Measurements from ENCODE around the gene GGTA1.

GGTA1 gene

DNA sequence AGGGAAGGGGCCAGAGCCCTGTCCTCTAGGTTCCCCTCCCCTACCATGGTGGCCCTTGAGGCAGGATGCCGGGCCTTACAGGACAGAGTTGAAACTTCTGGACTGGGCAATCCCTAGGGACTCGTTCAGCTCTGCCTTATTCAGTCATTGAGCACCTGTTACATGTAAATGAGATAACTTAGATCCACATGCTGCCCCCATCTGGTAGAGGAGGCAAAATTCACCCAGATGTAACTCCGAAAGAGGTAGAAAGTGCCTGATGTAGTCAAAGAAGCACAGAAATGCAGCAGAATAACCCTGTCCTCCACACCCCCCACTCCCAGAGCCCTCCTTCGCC, 1.5 kb downstream of the GGTA1 start:
- no peaks in the 10 kb centered on the region for H3K79me2 ChIP-seq (ENCODE audit: control insufficient read depth, insufficient read depth, low read length)
- no peak overlapping the region for H3K56ac ChIP-seq (ENCODE audit: low read length)
- H3K27ac ChIP-seq (ENCODE audit: low read depth, low read length), result no peak overlapping the region
- no peaks in the 10 kb centered on the region for H3K79me1 ChIP-seq (ENCODE audit: low read length)
- no peaks in the 10 kb centered on the region for H3K36me3 ChIP-seq (ENCODE audit: control insufficient read depth, insufficient read depth, low read length)
- no peak overlapping the region for H2AK5ac ChIP-seq (ENCODE audit: low read length)
- no peak overlapping the region for H3K9ac ChIP-seq (ENCODE audit: low read length)
- H3K4me2 ChIP-seq (ENCODE audit: low read length), result no peak overlapping the region
- no peak overlapping the region for H2BK15ac ChIP-seq (replicated peaks; ENCODE audit: low read depth)
- no peak overlapping the region for H4K5ac ChIP-seq (ENCODE audit: low read length)
- peak; percentile 92 for DNase-seq
- peaks cover 10% of the 10 kb centered on the region for H3K27me3 ChIP-seq (ENCODE audit: insufficient read depth, low read length, poor library complexity)
- no peak overlapping the region for H3K23ac ChIP-seq (ENCODE audit: low read length)
- no CpG with 5 or more reads among the region's 4 CpGs for WGBS (ENCODE audit: extremely low coverage, insufficient coverage, low lambda C conversion rate)
- no peak overlapping the region for H4K8ac ChIP-seq (ENCODE audit: low read depth, low read length)
- H3K4me3 ChIP-seq (ENCODE audit: low read length), result no peak overlapping the region
- no peaks in the 10 kb centered on the region for H3K4me1 ChIP-seq (ENCODE audit: control insufficient read depth, low read depth, low read length)
- H2BK5ac ChIP-seq (ENCODE audit: low read length), result no peak overlapping the region
- no peak overlapping the region for H3K18ac ChIP-seq (ENCODE audit: low read length)
- no peak overlapping the region for H3K4ac ChIP-seq (ENCODE audit: low read depth, low read length)
- no peak overlapping the region for H2BK120ac ChIP-seq (ENCODE audit: low read depth, low read length)

DNA sequence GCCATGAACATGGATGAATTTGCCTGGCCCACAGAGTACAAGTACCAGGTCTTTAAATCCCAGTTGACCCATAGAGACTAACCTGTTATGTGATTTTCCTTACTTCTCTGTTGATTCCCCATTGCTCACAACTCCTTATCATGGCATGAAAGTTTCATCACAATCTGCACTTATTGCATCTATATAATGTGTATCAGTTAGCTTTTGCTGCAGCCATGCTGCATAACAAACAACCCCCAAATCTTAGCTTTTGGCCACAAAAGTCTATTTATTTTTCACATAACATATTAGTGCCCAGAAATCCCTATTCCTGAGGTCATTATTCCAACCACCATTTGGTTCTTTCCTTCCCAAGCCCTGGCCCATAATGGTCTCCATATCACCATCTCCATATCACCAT, 3.7 kb downstream of the GGTA1 start:
- H3K79me2 ChIP-seq (ENCODE audit: control insufficient read depth, insufficient read depth, low read length), result no peaks in the 10 kb centered on the region
- H4K8ac ChIP-seq (ENCODE audit: low read depth, low read length), result no peak overlapping the region
- no peaks in the 10 kb centered on the region for H3K4me1 ChIP-seq (ENCODE audit: control insufficient read depth, low read depth, low read length)
- H3K27me3 ChIP-seq (ENCODE audit: insufficient read depth, low read length, poor library complexity), result peaks cover 10% of the 10 kb centered on the region
- no peak for DNase-seq
- no peak overlapping the region for H2BK15ac ChIP-seq (replicated peaks; ENCODE audit: low read depth)
- H3K9ac ChIP-seq (ENCODE audit: low read length), result no peak overlapping the region
- H3K36me3 ChIP-seq (ENCODE audit: control insufficient read depth, insufficient read depth, low read length), result no peaks in the 10 kb centered on the region
- H3K27ac ChIP-seq (ENCODE audit: low read depth, low read length), result no peak overlapping the region
- H2BK120ac ChIP-seq (ENCODE audit: low read depth, low read length), result no peak overlapping the region
- no peak overlapping the region for H3K23ac ChIP-seq (ENCODE audit: low read length)
- no peak overlapping the region for H2AK5ac ChIP-seq (ENCODE audit: low read length)
- no peak overlapping the region for H3K4me3 ChIP-seq (ENCODE audit: low read length)
- no peak overlapping the region for H4K5ac ChIP-seq (ENCODE audit: low read length)
- no peak overlapping the region for H2BK5ac ChIP-seq (ENCODE audit: low read length)
- no peak overlapping the region for H3K4me2 ChIP-seq (ENCODE audit: low read length)
- H3K4ac ChIP-seq (ENCODE audit: low read depth, low read length), result no peak overlapping the region
- H3K79me1 ChIP-seq (ENCODE audit: low read length), result no peaks in the 10 kb centered on the region
- no peak overlapping the region for H3K18ac ChIP-seq (ENCODE audit: low read length)
- H3K56ac ChIP-seq (ENCODE audit: low read length), result no peak overlapping the region

DNA sequence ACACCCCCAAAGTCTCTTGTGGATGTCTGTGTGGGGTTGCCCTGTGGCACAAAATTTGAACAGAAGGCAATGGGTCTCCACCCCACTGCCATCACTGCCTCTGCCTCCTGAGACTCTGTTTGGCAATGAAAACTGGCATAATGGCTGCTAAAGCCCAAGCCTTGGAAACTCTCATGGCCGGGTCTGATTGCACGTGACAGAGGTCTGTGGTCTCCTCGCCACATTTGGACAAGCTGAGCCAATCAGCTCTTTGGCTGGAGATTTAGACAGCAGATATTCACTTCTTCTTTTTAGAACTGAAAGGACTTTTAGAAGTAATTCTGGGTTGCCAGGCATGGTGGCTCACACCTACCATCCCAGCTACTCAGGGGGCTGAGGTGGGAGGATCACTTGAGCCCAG, 5.5 kb downstream of the GGTA1 start:
- Histone ChIP-seq H3K4me3 (ENCODE audit: low read length) (no peak overlapping the region), H3K23ac (ENCODE audit: low read length) (no peak overlapping the region), H3K27me3 (ENCODE audit: insufficient read depth, low read length, poor library complexity) (peaks cover 4% of the 10 kb centered on the region), H2AK5ac (ENCODE audit: low read length) (no peak overlapping the region), H2BK15ac (replicated peaks; ENCODE audit: low read depth) (no peak overlapping the region), H3K9ac (ENCODE audit: low read length) (no peak overlapping the region), H3K27ac (ENCODE audit: low read depth, low read length) (no peak overlapping the region), H3K79me1 (ENCODE audit: low read length) (no peaks in the 10 kb centered on the region), H2BK5ac (ENCODE audit: low read length) (no peak overlapping the region), H3K36me3 (ENCODE audit: control insufficient read depth, insufficient read depth, low read length) (no peaks in the 10 kb centered on the region), H2BK120ac (ENCODE audit: low read depth, low read length) (no peak overlapping the region), H4K8ac (ENCODE audit: low read depth, low read length) (no peak overlapping the region), H3K18ac (ENCODE audit: low read length) (no peak overlapping the region), H3K4ac (ENCODE audit: low read depth, low read length) (no peak overlapping the region), H3K4me1 (ENCODE audit: control insufficient read depth, low read depth, low read length) (no peaks in the 10 kb centered on the region), H4K5ac (ENCODE audit: low read length) (no peak overlapping the region), H3K4me2 (ENCODE audit: low read length) (no peak overlapping the region), H3K56ac (ENCODE audit: low read length) (no peak overlapping the region), H3K79me2 (ENCODE audit: control insufficient read depth, insufficient read depth, low read length) (no peaks in the 10 kb centered on the region)
- no peak for DNase-seq
- WGBS (ENCODE audit: extremely low coverage, insufficient coverage, low lambda C conversion rate), result no CpG with 5 or more reads among the region's 3 CpGs

DNA sequence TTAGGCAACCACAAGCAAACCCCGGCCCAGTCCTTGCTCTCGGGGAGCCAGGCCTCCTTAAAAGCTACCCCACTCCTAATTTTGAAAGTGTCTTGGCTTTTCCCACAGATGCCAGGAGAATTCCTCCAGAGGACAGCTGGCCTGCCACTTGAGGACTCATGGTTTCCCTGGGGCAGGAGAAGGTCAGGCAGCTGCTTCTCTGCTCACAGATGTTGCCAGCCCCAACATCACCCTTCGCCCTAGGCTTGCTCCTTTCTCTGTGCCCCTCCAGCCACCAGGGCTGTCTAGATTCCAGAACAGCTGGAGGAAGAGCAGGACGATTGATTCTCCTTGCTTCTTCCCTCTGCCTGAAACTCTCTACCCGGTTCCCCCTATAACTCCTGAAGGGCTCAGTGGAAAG, 8.5 kb downstream of the GGTA1 start:
- no peak overlapping the region for H2BK15ac ChIP-seq (replicated peaks; ENCODE audit: low read depth)
- no peak overlapping the region for H2BK120ac ChIP-seq (ENCODE audit: low read depth, low read length)
- WGBS (ENCODE audit: extremely low coverage, insufficient coverage, low lambda C conversion rate), result no CpG with 5 or more reads among the region's 5 CpGs
- no peak overlapping the region for H3K4me3 ChIP-seq (ENCODE audit: low read length)
- no peaks in the 10 kb centered on the region for H3K4me1 ChIP-seq (ENCODE audit: control insufficient read depth, low read depth, low read length)
- H3K4me2 ChIP-seq (ENCODE audit: low read length), result no peak overlapping the region
- no peaks in the 10 kb centered on the region for H3K27me3 ChIP-seq (ENCODE audit: insufficient read depth, low read length, poor library complexity)
- H3K79me2 ChIP-seq (ENCODE audit: control insufficient read depth, insufficient read depth, low read length), result no peaks in the 10 kb centered on the region
- H2BK5ac ChIP-seq (ENCODE audit: low read length), result no peak overlapping the region
- no peak overlapping the region for H4K5ac ChIP-seq (ENCODE audit: low read length)
- no peak overlapping the region for H3K23ac ChIP-seq (ENCODE audit: low read length)
- no peak overlapping the region for H3K9ac ChIP-seq (ENCODE audit: low read length)
- no peak overlapping the region for H3K56ac ChIP-seq (ENCODE audit: low read length)
- no peaks in the 10 kb centered on the region for H3K79me1 ChIP-seq (ENCODE audit: low read length)
- H3K4ac ChIP-seq (ENCODE audit: low read depth, low read length), result no peak overlapping the region
- H3K27ac ChIP-seq (ENCODE audit: low read depth, low read length), result no peak overlapping the region
- no peaks in the 10 kb centered on the region for H3K36me3 ChIP-seq (ENCODE audit: control insufficient read depth, insufficient read depth, low read length)
- no peak overlapping the region for H4K8ac ChIP-seq (ENCODE audit: low read depth, low read length)
- no peak overlapping the region for H2AK5ac ChIP-seq (ENCODE audit: low read length)
- no peak overlapping the region for H3K18ac ChIP-seq (ENCODE audit: low read length)
- DNase-seq, result no peak

- no peak overlapping the region for H3K23ac ChIP-seq (ENCODE audit: low read length)
- no peak overlapping the region for H3K18ac ChIP-seq (ENCODE audit: low read length)
- H3K9ac ChIP-seq (ENCODE audit: low read length), result no peak overlapping the region
- H4K5ac ChIP-seq (ENCODE audit: low read length), result no peak overlapping the region
- no peak for DNase-seq
- H3K4ac ChIP-seq (ENCODE audit: low read depth, low read length), result no peak overlapping the region
- no peaks in the 10 kb centered on the region for H3K36me3 ChIP-seq (ENCODE audit: control insufficient read depth, insufficient read depth, low read length)
- no peak overlapping the region for H2AK5ac ChIP-seq (ENCODE audit: low read length)
- H3K4me3 ChIP-seq (ENCODE audit: low read length), result no peak overlapping the region
- no peak overlapping the region for H3K56ac ChIP-seq (ENCODE audit: low read length)
- H4K8ac ChIP-seq (ENCODE audit: low read depth, low read length), result no peak overlapping the region
- H3K79me2 ChIP-seq (ENCODE audit: control insufficient read depth, insufficient read depth, low read length), result no peaks in the 10 kb centered on the region
- H3K27ac ChIP-seq (ENCODE audit: low read depth, low read length), result no peak overlapping the region
- H2BK120ac ChIP-seq (ENCODE audit: low read depth, low read length), result no peak overlapping the region
- H3K4me2 ChIP-seq (ENCODE audit: low read length), result no peak overlapping the region
- H3K4me1 ChIP-seq (ENCODE audit: control insufficient read depth, low read depth, low read length), result no peaks in the 10 kb centered on the region
- H3K27me3 ChIP-seq (ENCODE audit: insufficient read depth, low read length, poor library complexity), result no peaks in the 10 kb centered on the region
- H2BK15ac ChIP-seq (replicated peaks; ENCODE audit: low read depth), result no peak overlapping the region
- WGBS (ENCODE audit: extremely low coverage, insufficient coverage, low lambda C conversion rate), result no CpG with 5 or more reads among the region's 2 CpGs
- H2BK5ac ChIP-seq (ENCODE audit: low read length), result no peak overlapping the region
- H3K79me1 ChIP-seq (ENCODE audit: low read length), result no peaks in the 10 kb centered on the region
Observed at GRCh38 chr9:121489344-121489743, 10.3 kb downstream of the GGTA1 start.

DNA sequence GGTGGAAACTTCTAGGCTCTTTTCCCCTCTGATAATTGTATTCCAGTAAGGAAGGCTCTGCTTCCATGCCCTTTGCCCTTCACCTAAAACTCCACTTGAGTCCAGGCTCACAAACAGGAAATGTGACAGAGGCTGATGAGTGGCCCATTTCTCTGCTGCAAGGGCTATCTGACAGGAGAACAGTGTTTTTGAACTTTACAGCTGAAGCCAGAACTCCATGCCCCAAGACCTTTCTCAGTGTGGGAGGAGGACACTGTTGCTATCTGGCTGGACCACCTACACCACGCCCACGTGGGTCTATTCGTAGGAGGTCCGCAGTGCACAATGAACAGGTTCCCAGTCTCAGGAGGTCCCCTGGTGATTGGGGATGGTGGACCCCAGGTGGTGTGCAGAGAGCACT, 13.6 kb downstream of the GGTA1 start:
- no peaks in the 10 kb centered on the region for H3K79me1 ChIP-seq (ENCODE audit: low read length)
- H2AK5ac ChIP-seq (ENCODE audit: low read length), result no peak overlapping the region
- H3K4me3 ChIP-seq (ENCODE audit: low read length), result no peak overlapping the region
- H3K27me3 ChIP-seq (ENCODE audit: insufficient read depth, low read length, poor library complexity), result no peaks in the 10 kb centered on the region
- H4K5ac ChIP-seq (ENCODE audit: low read length), result no peak overlapping the region
- no peak overlapping the region for H3K27ac ChIP-seq (ENCODE audit: low read depth, low read length)
- no peak overlapping the region for H3K56ac ChIP-seq (ENCODE audit: low read length)
- H4K8ac ChIP-seq (ENCODE audit: low read depth, low read length), result no peak overlapping the region
- no CpG with 5 or more reads among the region's 4 CpGs for WGBS (ENCODE audit: extremely low coverage, insufficient coverage, low lambda C conversion rate)
- no peak overlapping the region for H3K4me2 ChIP-seq (ENCODE audit: low read length)
- H3K9ac ChIP-seq (ENCODE audit: low read length), result no peak overlapping the region
- no peaks in the 10 kb centered on the region for H3K36me3 ChIP-seq (ENCODE audit: control insufficient read depth, insufficient read depth, low read length)
- no peak overlapping the region for H3K23ac ChIP-seq (ENCODE audit: low read length)
- no peak overlapping the region for H2BK15ac ChIP-seq (replicated peaks; ENCODE audit: low read depth)
- no peak overlapping the region for H2BK5ac ChIP-seq (ENCODE audit: low read length)
- peaks cover 4% of the 10 kb centered on the region for H3K4me1 ChIP-seq (ENCODE audit: control insufficient read depth, low read depth, low read length)
- no peak overlapping the region for H3K18ac ChIP-seq (ENCODE audit: low read length)
- no peak for DNase-seq
- no peak overlapping the region for H2BK120ac ChIP-seq (ENCODE audit: low read depth, low read length)
- no peak overlapping the region for H3K4ac ChIP-seq (ENCODE audit: low read depth, low read length)
- H3K79me2 ChIP-seq (ENCODE audit: control insufficient read depth, insufficient read depth, low read length), result no peaks in the 10 kb centered on the region
